ENCODE data around the gene KIF26B.
"Not testable (repeated sequence)": the region's sequence is repeated elsewhere in the genome, so short reads cannot be mapped to it uniquely, and the experiment has no call there.

The KIF26B gene

DNA sequence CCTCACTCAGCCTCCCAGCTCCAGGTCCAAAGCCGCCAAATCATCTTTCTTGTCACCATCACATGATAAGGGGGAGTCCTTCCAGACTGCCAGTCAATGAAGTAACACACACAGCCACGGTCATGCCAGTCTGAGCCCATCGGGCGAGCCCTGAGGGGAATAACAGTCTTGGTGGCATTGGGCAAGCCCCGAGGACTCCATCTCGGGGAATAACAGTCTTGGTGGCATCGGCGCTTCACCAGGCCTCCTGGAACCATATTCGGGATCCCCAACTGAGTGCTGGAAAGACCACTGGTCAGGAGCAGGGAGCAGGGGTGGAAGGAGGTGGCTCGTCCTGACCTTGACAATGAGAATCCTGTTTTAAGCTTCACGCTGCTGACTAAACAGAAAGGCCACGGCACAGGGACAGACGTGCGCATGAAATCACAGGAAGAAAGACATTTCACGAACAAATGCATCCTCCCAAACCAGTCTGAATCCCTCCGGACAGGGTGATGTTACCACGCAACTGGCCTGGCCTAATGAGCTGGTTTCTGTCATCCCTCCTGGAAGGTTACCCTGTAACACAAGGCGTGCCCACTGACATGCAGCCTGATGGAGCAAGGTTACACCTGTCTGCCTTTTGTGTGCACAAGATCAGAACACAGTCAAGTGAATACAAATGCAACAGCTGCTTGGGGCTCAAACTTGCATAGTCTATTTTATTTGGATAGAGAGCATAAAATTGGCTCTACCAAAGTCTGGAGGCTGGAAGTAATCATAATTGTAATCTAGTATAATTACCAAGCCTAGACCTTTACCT lies 517.4 kb downstream of the KIF26B start:
- DNase-seq: no peak

DNA sequence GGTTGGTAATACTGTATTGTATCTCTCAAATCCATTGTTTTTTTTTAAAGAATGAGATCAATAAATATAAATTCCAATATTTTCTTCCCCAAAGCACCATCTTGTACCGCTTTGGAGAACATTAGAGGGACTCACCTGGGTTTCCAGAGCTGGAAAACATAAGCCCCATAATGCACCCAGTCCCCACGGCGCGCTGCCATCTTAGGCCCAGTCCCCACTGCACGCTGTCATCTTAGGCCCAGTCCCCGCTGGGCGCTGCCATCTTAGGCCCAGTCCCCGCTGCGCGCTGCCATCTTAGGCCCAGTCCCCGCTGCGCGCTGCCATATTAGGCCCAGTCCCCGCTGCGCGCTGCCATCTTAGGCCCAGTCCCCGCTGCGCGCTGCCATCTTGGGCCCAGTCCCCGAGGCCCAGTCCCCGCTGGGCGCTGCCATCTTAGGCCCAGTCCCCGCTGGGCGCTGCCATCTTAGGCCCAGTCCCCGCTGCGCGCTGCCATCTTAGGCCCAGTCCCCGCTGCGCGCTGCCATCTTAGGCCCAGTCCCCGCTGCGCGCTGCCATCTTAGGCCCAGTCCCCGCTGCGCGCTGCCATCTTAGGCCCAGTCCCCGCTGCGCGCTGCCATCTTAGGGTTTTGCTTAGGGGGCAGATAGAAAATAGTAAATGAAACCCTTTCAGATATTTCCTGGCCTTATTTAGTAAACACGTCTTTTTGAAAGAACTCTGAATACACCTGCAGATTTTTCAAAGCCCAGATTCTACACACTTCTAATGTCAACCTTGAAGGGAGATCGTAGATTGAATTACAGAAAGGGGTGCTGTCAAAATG lies 518.3 kb downstream of the KIF26B start:
- not testable (repeated sequence) for DNase-seq

DNA sequence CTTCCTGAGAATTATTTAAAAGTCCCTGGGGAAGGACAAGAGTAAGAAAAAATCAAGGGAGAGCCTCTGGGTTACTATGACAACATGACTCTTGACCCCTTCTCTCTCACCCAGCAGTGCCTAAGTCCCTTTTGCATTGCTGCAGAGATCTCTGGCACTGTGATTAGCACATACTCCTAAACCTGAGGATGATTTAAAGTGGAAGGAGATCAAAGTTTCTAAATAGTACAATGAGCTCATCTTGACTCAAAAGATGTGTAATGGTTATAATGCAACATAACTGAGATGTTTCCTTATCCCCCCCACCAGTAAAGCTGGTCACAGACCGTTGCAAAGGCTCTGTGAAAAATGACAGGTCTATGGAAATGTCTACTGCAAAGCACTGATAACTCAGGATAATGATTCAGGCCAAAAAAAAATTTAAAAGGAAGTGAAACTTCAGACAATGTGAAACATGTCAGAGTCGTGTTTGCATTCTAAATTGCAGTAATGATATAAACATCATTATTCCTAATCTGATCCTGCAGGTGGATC lies 519.2 kb downstream of the KIF26B start:
- DNase-seq: no peak

DNA sequence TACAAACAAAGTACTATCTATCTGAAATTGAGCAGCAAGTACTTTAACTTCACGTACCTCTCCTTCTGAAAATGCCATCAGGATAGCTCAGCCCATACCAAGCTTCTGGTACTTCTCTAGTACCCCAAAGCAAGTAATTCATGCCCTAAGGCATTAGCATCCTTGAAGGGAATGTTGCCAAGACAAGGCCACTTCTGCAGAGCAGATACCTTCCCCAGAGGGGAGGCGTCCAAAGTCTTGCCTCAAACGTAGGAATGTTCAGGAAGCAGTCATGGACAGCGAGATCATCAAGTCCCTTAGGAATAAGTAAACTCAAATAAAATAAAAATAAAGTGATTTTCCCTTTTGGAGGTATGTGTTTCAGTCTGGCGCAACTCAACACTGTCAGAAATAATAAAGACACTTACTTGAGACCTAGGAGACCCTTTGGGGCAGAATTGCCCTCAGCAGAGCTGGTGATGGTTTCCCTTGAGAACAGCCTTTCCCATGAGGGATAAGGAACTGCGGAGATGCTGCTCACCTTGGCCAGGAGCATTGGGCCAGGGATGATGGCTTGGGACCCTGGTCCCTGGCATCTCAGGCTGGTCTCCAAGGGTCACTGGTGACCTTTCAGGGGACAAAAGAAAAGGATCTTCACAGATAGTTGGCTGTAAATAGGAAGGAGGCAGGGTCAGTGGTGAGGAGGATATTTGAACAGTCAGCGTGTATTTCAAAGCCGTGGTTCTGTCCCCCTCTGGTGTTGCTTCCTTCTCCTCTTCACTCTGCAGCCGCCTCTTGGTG lies 522.9 kb downstream of the KIF26B start:
- no peak for DNase-seq

DNA sequence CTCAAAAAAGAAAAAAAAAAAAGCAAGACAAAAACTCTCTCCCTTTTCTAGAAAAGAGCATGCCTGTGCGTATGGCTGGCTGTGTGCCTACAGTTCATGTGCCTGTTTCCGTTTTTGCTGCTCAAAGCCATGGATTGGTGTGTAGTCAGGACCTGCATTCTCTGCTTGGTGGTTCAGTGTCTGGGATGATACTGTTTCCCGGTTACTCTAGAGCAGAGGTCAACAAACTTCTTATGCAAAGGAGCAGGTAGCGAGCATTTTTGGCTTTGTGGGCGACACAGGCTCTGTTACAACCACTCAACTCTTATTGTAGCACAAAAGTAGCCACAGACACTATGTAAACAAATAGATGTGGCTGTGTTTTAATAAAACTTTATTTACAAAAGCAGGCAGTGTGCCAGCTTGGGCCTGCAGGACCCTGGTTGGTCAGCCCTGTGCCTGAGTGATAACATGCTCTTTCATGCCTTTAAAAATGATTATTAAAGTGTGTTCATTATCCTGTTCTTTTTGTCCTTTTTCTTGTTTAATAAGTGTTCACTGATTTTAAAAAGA lies 524.2 kb downstream of the KIF26B start:
- DNase-seq: no peak

DNA sequence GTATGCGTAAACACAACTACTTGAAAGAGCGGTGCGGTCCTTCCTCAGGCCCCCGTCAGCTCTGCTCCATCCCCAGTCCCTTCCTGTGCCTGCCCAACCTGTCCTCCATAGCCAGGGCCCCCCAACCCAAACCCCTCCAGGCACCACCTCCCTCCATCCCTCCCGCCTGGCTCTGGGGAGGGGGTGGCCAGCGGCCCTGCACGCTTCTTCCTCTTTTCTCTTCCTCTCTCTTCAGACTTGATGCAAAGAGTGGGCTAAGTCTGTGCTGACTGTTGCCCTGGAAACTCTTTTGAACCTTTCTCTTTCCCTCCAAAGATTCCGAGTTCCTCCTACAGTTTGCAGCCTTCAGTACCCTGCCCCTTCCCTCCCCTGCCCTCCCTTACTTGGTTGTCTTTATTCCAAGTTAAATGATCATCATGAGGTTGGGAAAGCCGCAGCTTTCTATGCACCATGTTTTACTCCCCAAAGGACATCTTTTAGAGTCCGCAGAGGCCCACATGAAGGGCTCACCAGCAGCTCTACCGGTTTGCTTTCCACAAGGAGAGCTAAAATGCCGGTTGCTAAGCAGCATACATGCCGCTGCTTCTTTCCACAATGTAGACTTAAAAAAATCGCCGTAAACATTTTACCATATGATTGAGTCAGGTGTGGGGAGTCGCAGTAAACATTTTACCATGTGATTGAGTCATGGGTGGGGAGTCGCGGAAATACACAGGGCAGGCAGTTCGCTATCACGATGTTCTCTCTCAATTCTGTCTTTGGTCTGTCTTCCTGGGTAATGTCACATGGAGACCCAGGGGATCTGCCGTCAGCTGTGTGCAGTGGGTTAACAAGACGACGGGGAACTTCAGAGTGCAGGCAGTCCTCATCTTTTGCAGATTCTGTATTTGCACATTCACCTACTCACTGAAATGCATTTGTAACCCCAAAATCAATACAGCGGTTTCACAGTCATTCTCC lies 525.3 kb downstream of the KIF26B start:
- DNase-seq: no peak

DNA sequence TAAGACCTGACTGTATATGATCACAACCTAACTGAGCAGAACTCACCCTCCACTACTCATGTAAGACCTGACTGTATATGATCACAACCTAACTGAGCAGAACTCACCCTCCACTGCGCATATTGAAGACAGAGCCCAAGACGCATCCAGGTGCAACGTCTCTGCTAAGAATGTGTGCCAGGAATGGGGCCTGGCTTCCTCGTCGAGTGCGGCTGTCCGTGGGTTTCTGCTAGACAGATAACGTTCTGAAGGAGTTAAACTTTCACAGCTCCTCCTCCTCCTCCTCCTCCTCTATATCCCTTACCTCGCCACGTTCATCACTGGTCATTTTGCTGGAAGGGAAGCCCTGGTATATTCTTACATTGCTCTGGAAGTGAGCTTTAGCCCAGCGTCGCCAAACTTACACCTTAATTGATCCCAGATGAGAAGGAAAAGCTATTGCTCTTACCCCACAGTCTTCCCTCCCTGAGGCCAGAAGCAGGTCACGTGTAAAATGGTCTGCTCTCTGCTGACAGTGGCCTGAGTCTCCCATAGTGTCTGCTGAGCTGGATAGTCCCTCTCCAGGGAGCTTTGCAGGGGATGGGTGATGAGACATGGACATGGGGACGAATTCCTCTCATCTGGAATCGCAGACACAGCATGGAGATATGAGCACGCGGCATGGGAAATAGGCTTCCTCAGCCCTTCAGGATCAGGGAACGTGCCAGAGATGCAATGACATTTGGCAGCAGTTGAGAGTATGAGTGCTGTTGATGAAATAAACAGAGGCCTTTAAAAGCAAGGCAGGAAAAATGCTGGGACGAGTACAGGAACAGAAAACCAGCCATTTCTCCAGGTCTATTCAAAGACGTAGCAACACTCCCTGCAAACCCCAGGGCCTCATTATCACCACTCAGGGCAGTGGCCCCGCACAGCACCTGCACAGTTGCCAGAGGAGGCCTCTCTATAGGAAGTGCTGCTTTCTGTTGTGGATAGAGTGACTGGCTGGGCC lies 528.1 kb downstream of the KIF26B start:
- DNase-seq: no peak

DNA sequence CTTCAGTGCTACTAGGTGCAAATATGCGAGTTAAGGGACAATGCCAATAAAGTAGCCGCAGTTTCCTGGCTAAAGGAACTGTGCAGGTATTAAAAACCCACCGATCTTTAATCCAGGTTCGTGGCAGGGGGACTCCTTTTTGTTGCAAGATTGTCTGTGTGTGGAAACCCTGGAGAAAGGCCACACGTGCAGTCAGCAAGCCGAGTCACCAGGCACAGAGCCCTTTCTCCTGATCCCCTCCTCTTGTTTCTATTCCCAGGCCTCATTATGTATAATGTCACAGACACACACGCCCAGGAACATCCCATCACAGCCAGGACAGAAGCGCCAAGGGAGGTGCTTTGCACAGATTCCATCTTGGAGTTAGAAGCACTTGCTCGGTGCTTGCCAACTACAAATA lies 528.9 kb downstream of the KIF26B start:
- DNase-seq: no peak

DNA sequence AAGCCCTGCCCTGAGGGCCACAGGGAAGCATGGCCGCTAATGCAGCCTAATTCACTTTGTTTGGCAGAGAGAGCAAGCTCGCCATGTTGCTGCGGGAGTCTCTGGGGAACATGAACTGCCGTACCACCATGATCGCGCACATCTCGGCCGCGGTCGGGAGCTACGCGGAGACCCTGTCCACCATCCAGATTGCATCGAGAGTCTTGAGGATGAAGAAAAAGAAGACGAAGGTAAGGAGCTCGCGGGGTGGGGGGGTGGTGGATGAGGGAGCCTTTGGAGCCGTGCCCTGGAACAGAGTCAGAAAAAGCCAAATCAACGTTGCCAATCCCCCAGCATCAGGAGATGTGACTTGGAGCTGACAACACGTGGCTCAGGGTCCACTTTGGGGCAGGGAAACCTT lies 529.4 kb downstream of the KIF26B start:
- no peak for DNase-seq

DNA sequence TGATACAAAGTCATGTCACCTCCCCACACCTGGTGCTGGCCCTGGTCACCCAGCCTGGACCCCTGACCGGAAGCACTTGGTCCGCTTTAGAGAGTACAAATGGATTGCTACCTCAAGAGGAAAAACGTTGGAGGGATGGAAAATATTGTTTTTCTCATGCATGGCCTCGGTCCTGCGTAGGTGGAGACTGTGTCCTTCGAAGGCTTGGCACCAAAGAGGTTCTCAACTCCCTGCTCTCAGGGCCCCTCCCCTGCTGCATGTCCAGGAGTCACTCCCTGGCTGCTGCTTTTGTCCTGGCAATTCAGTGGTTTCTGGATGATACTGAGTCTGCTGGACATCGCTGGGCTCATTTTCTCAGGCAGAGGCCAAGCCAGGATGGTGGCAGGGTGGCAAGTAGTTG lies 529.8 kb downstream of the KIF26B start:
- DNase-seq: no peak

DNA sequence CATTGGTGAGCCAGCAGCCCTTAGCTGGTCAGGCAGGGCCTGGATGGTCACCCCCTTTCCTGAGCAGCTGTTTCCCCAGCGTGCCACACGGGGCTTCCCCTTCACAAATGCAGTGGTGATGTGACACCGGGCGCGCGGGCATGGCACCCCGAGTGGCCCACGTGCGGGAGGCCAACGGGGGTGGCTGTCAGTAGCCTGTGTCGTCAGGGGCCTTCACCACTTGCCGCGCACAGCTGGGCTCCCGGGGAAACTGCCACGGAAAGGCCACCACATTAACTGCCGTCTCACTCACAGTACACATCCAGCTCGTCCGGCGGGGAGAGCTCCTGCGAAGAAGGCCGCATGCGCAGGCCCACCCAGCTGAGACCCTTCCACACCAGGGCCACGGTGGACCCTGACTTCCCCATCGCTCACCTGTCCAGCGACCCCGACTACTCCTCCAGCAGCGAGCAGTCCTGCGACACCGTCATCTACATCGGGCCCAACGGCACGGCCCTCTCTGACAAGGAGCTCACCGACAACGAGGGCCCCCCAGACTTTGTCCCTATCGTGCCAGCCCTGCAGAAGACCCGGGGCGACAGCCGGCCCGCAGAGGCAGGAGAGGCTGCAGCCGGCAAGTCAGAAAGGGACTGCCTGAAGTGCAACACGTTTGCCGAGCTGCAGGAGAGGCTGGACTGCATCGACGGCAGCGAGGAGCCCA lies 530.5 kb downstream of the KIF26B start:
- no peak for DNase-seq

DNA sequence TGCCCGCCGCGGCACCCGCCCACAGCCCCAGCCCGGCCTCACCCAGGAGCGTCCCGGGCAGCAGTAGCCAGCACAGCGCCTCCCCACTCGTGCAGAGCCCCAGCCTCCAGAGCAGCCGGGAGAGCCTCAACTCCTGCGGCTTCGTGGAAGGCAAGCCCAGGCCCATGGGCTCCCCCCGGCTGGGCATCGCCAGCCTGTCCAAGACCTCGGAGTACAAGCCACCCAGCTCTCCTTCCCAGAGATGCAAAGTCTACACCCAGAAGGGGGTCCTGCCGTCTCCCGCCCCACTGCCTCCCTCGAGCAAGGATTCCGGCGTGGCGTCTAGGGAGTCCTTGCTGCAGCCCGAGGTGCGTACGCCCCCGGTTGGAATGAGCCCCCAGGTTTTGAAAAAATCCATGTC lies 531.2 kb downstream of the KIF26B start:
- DNase-seq: no peak

DNA sequence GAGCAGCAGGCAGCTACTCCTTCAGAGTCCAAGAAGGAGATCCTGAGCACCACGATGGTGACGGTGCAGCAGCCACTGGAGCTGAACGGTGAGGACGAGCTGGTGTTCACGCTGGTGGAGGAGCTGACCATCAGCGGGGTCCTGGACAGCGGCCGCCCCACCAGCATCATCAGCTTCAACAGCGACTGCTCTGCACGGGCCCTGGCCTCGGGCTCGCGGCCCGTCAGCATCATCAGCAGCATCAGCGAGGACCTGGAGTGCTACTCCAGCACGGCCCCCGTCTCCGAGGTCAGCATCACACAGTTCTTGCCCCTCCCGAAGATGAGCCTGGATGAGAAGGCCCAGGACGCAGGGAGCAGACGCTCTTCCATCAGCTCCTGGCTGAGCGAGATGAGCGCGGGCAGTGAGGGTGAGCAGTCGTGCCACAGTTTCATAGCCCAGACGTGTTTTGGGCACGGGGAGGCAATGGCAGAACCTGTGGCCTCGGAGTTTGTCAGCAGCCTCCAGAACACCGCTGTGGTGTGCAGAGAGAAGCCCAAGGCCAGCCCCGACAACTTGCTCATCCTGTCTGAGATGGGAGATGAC lies 531.8 kb downstream of the KIF26B start:
- DNase-seq: no peak

DNA sequence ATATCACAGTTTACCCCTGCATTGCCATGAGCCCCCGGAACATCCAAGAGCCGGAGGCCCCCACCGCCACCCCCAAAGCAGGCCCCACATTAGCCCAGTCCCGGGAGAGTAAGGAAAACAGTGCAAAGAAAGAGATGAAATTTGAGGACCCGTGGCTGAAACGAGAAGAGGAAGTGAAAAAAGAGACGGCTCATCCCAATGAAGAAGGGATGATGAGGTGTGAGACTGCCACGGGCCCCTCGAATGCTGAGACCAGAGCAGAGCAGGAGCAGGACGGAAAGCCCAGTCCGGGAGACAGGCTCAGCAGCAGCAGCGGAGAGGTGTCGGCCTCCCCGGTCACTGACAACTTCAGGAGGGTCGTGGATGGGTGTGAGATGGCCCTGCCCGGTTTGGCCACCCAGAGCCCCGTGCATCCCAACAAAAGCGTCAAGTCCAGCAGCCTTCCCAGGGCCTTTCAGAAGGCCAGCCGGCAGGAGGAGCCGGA lies 532.4 kb downstream of the KIF26B start:
- DNase-seq: no peak

DNA sequence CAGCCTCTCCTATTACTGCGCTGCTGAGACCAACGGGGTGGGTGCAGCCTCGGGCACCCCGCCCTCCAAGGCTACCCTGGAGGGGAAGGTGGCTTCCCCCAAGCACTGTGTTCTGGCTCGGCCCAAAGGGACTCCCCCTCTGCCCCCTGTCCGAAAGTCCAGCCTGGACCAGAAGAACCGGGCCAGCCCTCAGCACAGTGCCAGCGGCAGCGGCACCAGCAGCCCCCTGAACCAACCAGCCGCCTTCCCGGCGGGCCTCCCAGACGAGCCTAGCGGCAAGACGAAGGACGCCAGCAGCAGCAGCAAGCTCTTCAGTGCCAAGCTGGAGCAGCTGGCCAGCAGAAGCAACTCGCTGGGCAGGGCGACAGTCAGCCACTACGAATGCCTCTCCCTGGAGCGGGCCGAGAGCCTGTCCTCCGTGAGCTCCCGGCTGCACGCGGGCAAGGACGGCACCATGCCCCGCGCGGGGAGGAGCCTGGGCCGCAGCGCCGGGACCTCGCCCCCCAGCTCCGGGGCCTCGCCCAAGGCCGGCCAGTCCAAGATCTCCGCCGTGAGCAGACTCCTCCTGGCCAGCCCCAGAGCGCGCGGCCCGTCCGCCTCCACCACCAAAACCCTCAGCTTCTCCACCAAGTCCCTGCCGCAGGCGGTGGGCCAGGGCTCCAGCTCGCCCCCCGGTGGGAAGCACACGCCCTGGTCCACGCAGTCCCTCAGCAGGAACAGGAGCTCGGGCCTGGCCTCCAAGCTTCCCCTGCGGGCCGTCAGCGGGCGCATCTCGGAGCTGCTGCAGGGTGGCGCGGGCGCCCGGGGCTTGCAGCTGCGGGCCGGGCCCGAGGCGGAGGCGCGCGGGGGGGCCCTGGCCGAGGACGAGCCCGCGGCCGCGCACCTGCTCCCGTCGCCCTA lies 533.1 kb downstream of the KIF26B start:
- no peak for DNase-seq

DNA sequence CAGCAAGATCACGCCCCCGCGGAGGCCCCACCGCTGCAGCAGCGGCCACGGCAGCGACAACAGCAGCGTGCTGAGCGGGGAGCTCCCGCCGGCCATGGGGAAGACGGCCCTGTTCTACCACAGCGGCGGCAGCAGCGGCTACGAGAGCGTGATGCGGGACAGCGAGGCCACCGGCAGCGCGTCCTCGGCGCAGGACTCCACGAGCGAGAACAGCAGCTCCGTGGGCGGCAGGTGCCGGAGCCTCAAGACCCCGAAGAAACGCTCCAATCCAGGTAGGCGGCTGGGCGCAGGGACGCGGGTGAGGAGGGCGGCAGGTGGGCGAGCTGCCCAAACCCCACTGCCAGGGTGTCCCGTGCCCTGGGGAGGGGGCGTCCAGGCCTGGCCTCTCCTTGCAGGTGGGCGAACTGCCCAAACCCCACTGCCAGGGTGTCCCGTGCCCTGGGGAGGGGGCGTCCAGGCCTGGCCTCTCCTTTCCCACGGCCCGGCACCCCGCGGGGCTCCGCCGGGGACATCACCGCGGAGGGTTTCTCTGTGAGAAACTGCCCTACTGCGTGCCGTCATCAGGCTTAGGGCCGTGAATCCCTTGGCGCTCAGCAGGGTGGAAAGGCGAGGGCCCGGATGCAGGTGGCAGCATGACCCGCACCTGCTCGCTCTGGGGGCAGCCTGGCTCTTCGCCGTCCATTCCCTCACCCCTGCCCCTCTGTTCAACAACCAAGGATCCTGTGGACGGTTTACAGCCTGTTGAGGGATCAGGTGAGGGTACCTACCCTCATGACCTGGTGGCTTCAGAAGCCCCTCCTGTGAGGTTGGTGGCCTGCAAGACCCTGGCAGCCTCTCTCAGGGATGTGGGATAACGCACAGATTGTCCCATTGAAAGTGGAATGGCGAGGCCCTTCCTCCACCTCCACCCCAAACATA lies 534.0 kb downstream of the KIF26B start:
- DNase-seq: no peak

DNA sequence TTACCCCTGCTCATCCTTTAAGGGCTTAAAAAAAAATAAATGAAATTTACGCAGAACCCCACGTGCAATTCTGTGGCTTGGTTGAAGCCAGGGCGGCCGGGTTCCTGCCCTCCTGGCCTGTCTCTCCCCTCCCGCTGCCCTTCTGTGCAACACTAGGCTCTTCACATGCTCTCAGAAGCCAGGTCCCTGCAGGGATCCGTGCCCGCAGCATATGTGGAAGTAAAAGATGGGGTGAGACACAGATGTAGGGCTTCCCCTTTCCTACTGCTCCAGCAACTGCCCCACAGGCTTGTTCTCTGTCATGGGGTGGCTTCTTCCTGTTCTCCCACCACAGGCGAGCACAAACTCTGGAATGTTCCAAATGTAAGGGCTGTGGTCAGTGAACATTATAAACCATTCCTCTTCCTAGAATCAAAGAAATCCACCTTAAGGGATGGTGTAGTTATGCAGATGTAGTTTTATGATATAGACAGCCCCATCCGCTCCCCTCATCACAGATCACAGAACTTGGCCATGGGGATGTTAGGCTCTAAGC lies 535.4 kb downstream of the KIF26B start:
- DNase-seq: no peak

All from stimulated activated CD4-positive, alpha-beta T cell treated with anti-CD3 and anti-CD28 coated beads, Interleukin-4, amount 100 ng/mL, for 24 hours (primary cell).